Measurements from ENCODE around the gene RBM38.

Gene RBM38

DNA sequence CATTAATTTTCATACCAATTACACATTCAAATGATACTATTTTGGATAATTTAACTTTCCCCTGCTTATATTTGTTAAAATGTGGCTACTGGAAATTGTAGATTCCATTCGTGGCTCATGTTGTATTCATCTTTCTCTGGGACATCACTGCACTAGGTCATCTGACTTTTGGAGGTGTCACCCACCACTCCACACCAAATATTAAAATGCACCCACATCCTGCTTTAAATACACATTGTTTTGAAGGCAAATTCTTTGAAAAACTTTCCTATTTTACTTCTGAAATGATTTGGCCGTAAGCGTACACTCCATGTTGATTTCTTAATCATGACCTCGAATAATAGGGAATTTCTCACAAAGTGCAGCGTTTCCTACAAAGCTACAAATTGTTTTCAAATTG is 8.7 kb upstream of the RBM38 start:
- H3K9me2 ChIP-seq (replicated peaks; ENCODE audit: low read depth, low read length) = no peaks in the 10 kb centered on the region
- no peaks in the 10 kb centered on the region for H3K4me1 ChIP-seq (ENCODE audit: insufficient read depth, low read length, poor library complexity, severe bottlenecking)
- H3K9ac ChIP-seq (ENCODE audit: low read depth, low read length, poor library complexity, severe bottlenecking) = no peak overlapping the region
- H3K9me3 ChIP-seq (ENCODE audit: insufficient read depth, low read depth, low read length) = no peaks in the 10 kb centered on the region
- H3F3A ChIP-seq (ENCODE audit: low read depth) = no peaks in the 10 kb centered on the region
- no peaks in the 10 kb centered on the region for H3K79me2 ChIP-seq (ENCODE audit: insufficient read depth, low read length)
- H3K4me3 ChIP-seq (ENCODE audit: low read length, poor library complexity, severe bottlenecking) = no peak overlapping the region
- peaks cover 22% of the 10 kb centered on the region; the same call in 1 of the 2 replicates for H3K36me3 ChIP-seq (ENCODE audit: insufficient read depth, low read length)
- no peaks in the 10 kb centered on the region for H3K27me3 ChIP-seq (ENCODE audit: insufficient read depth, low read length, poor library complexity, severe bottlenecking)
- H4K20me1 ChIP-seq (ENCODE audit: insufficient read depth, low read length, poor library complexity, severe bottlenecking) = no peaks in the 10 kb centered on the region
- no peak for TF ChIP-seq EZH2phosphoT487 (IDR thresholded peaks at IDR 0.05; ENCODE audit: borderline replicate concordance)
- TF ChIP-seq, protein P1, sequence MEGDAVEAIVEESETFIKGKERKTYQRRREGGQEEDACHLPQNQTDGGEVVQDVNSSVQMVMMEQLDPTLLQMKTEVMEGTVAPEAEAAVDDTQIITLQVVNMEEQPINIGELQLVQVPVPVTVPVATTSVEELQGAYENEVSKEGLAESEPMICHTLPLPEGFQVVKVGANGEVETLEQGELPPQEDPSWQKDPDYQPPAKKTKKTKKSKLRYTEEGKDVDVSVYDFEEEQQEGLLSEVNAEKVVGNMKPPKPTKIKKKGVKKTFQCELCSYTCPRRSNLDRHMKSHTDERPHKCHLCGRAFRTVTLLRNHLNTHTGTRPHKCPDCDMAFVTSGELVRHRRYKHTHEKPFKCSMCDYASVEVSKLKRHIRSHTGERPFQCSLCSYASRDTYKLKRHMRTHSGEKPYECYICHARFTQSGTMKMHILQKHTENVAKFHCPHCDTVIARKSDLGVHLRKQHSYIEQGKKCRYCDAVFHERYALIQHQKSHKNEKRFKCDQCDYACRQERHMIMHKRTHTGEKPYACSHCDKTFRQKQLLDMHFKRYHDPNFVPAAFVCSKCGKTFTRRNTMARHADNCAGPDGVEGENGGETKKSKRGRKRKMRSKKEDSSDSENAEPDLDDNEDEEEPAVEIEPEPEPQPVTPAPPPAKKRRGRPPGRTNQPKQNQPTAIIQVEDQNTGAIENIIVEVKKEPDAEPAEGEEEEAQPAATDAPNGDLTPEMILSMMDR (conservative IDR thresholded peaks at IDR 0.05; ENCODE audit: low read length) = no peak
- H3K4me2 ChIP-seq (ENCODE audit: low read depth, low read length, poor library complexity, severe bottlenecking) = no peak overlapping the region
- H2AFZ ChIP-seq (ENCODE audit: low read length) = no peak overlapping the region

DNA sequence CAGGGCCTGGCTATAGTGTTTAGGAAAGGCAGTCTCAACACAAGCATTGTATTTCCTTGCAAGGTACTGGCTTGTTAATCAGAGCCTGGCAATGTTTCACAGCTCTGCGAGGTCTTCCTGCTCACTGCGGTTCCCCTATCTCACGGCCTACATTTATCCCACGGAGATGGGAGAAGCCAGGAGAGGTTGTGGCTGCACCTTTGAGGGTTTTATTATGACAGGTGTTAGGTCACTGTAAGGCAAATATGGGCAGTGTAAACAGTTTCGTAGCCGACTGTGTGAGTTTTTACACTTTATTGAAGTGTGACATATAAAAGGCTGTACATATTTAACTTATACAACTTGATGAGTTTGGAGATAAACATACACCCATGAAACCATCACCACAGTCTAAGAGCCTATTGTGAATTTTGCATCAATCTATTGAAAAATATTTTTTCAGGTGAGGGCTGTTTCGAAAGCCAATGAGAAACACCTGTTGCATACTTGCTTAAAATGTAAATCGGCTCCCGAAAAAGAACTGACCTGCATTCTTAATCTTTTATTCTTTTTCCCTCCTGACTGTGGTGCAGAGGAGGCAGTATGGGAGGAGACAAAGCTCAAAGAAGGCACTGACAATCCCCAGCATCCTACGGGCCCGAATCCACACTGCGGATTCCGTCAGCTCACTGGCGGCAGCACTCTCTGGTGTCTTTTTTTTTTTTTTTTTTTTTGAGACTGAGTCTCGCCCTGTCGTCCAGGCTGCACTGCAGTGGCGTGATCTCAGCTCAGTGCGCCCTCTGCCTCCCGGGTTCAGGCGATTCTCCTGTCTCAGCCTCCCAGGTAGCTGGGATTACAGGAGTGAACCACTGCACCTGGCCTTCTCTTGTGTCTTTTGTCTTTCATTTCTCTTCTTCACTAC is 7.5 kb upstream of the RBM38 start:
- H3K27me3 ChIP-seq (ENCODE audit: insufficient read depth, low read length, poor library complexity, severe bottlenecking) = no peaks in the 10 kb centered on the region
- H3K36me3 ChIP-seq (ENCODE audit: insufficient read depth, low read length) = peaks cover 11% of the 10 kb centered on the region; the same call in 1 of the 2 replicates
- no peaks in the 10 kb centered on the region for H4K20me1 ChIP-seq (ENCODE audit: insufficient read depth, low read length, poor library complexity, severe bottlenecking)
- H3K4me3 ChIP-seq (ENCODE audit: low read length, poor library complexity, severe bottlenecking) = no peak overlapping the region
- H3K9me2 ChIP-seq (replicated peaks; ENCODE audit: low read depth, low read length) = no peaks in the 10 kb centered on the region
- H3K4me1 ChIP-seq (ENCODE audit: insufficient read depth, low read length, poor library complexity, severe bottlenecking) = peaks cover 2% of the 10 kb centered on the region
- no peak overlapping the region for H3K4me2 ChIP-seq (ENCODE audit: low read depth, low read length, poor library complexity, severe bottlenecking)
- H3K79me2 ChIP-seq (ENCODE audit: insufficient read depth, low read length) = no peaks in the 10 kb centered on the region
- H3K9ac ChIP-seq (ENCODE audit: low read depth, low read length, poor library complexity, severe bottlenecking) = no peak overlapping the region
- H3K9me3 ChIP-seq (ENCODE audit: insufficient read depth, low read depth, low read length) = no peaks in the 10 kb centered on the region
- no peak overlapping the region for H2AFZ ChIP-seq (ENCODE audit: low read length)
- H3F3A ChIP-seq (ENCODE audit: low read depth) = no peaks in the 10 kb centered on the region
- no peak for TF ChIP-seq EZH2phosphoT487 (IDR thresholded peaks at IDR 0.05; ENCODE audit: borderline replicate concordance)
- TF ChIP-seq, protein P1 (conservative IDR thresholded peaks at IDR 0.05; ENCODE audit: low read length) = no peak

DNA sequence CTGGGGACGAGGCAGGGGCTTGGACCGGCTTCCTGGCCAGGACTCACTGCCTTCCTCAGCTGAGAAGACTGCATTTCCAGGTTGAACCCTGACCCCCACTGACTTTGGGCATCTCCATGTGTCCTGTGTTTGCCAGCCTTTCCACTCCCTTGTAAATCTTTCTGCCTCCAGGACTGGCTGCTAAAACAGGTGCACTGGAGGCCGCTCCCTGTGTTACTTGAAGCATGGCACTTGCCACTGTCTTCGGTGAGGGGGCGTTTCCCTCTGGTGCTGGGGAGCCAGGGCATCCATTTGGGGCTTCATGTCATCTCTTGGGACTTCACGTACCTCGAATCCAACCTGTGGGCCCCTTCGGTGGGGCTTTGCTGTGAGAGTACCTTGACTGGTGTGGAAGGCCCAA is 6.7 kb upstream of the RBM38 start:
- Histone ChIP-seq H3K4me2 (ENCODE audit: low read depth, low read length, poor library complexity, severe bottlenecking) (no peak overlapping the region), H3K4me1 (ENCODE audit: insufficient read depth, low read length, poor library complexity, severe bottlenecking) (peaks cover 7% of the 10 kb centered on the region), H4K20me1 (ENCODE audit: insufficient read depth, low read length, poor library complexity, severe bottlenecking) (no peaks in the 10 kb centered on the region), H3K9me2 (replicated peaks; ENCODE audit: low read depth, low read length) (no peaks in the 10 kb centered on the region), H3F3A (ENCODE audit: low read depth) (no peaks in the 10 kb centered on the region), H2AFZ (ENCODE audit: low read length) (no peak overlapping the region), H3K9me3 (ENCODE audit: insufficient read depth, low read depth, low read length) (no peaks in the 10 kb centered on the region), H3K4me3 (ENCODE audit: low read length, poor library complexity, severe bottlenecking) (no peak overlapping the region), H3K27me3 (ENCODE audit: insufficient read depth, low read length, poor library complexity, severe bottlenecking) (no peaks in the 10 kb centered on the region), H3K9ac (ENCODE audit: low read depth, low read length, poor library complexity, severe bottlenecking) (no peak overlapping the region), H3K79me2 (ENCODE audit: insufficient read depth, low read length) (no peaks in the 10 kb centered on the region), H3K36me3 (ENCODE audit: insufficient read depth, low read length) (peaks cover 5% of the 10 kb centered on the region; the same call in 1 of the 2 replicates)
- TF ChIP-seq, protein P1 (conservative IDR thresholded peaks at IDR 0.05; ENCODE audit: low read length) = no peak
- TF ChIP-seq EZH2phosphoT487 (IDR thresholded peaks at IDR 0.05; ENCODE audit: borderline replicate concordance) = no peak
